ENCODE results near the gene CNTNAP5.

Gene CNTNAP5

GRCh38 chr2:124308319-124309062, 283.4 kb downstream of the CNTNAP5 start:
- TF ChIP-seq CTCF (IDR thresholded peaks at IDR 0.05; ENCODE audit: control insufficient read depth, extremely low read depth, insufficient read depth), result no peak
- no peak overlapping the region for H3K4me3 ChIP-seq (ENCODE audit: low read depth, low read length)
- DNase-seq (ENCODE audit: low read depth), result no peak

- TF ChIP-seq CTCF (IDR thresholded peaks at IDR 0.05; ENCODE audit: control insufficient read depth, extremely low read depth, insufficient read depth), result no peak
- H3K4me3 ChIP-seq (ENCODE audit: low read depth, low read length), result no peak overlapping the region
- DNase-seq (ENCODE audit: low read depth), result no peak
These were observed 284.6 kb downstream of the CNTNAP5 start for GRCh38 chr2:124309563-124310138.

GRCh38 chr2:124310671-124311070, 285.6 kb downstream of the CNTNAP5 start:
- no peak overlapping the region for H3K4me3 ChIP-seq (ENCODE audit: low read depth, low read length)
- no peak for DNase-seq (ENCODE audit: low read depth)
- no peak for TF ChIP-seq CTCF (IDR thresholded peaks at IDR 0.05; ENCODE audit: control insufficient read depth, extremely low read depth, insufficient read depth)

- DNase-seq (ENCODE audit: low read depth), result no peak
- no peak overlapping the region for H3K4me3 ChIP-seq (ENCODE audit: low read depth, low read length)
- TF ChIP-seq CTCF (IDR thresholded peaks at IDR 0.05; ENCODE audit: control insufficient read depth, extremely low read depth, insufficient read depth), result no peak
These were observed 289.0 kb downstream of the CNTNAP5 start for GRCh38 chr2:124314084-124314483.

GRCh38 chr2:124315221-124315880, 290.3 kb downstream of the CNTNAP5 start:
- no peak for TF ChIP-seq CTCF (IDR thresholded peaks at IDR 0.05; ENCODE audit: control insufficient read depth, extremely low read depth, insufficient read depth)
- no peak overlapping the region for H3K4me3 ChIP-seq (ENCODE audit: low read depth, low read length)
- DNase-seq (ENCODE audit: low read depth), result no peak

GRCh38 chr2:124316133-124316532, 291.0 kb downstream of the CNTNAP5 start:
- DNase-seq (ENCODE audit: low read depth), result no peak
- no peak overlapping the region for H3K4me3 ChIP-seq (ENCODE audit: low read depth, low read length)
- TF ChIP-seq CTCF (IDR thresholded peaks at IDR 0.05; ENCODE audit: control insufficient read depth, extremely low read depth, insufficient read depth), result no peak
